Left lung (tissue), 14 donors: ENCODE data around the gene TRIP13. TPM values are rescaled to one million over a fixed set of nuclear protein-coding genes. Genes with fewer than 3 reads are reported as not detected.
"Not testable (repeated sequence)": the region's sequence is repeated elsewhere in the genome, so short reads cannot be mapped to it uniquely, and the experiment has no call there.

Experiments used
- ATAC-seq: fragments of 200-7000 bp; cut with Tn5 transposase; one replicate; pipeline ENCODE4 v1.9.1; 2020; ENCODE audit warnings: moderate library complexity
- DNase-seq, 4 donors: peaks; one replicate each; pipeline ENCODE4 v3.0.0-alpha.2; 2013 to 2020
- H3K27ac ChIP-seq, 2 donors: fragments of 200-600 bp; sonication (generic) in 1 of 2; one replicate each; pipeline versions ENCODE4 v1.5.0 to v1.8.0; 2020 to 2021
- H3K27me3 ChIP-seq, 2 donors: fragments of 200-600 bp; sonication (generic) in 1 of 2; one replicate each; pipeline versions ENCODE4 v1.5.0 to v1.8.0; 2020 to 2021
- H3K36me3 ChIP-seq, 2 donors: fragments of 200-600 bp; sonication (generic) in 1 of 2; one replicate each; pipeline versions ENCODE4 v1.5.0 to v1.8.0; 2020 to 2021
- H3K4me1 ChIP-seq, 2 donors: fragments of 200-600 bp; one replicate each; pipeline ENCODE4 v1.8.0; 2021
- H3K4me3 ChIP-seq, 2 donors: fragments of 200-600 bp; sonication (generic) in 1 of 2; one replicate each; pipeline versions ENCODE4 v1.5.0 to v1.8.0; 2020 to 2021; ENCODE audit warnings: mild to moderate bottlenecking in 1 of 2
- H3K9me3 ChIP-seq, 2 donors: fragments of 200-600 bp; sonication (generic) in 1 of 2; one replicate each; pipeline versions ENCODE4 v1.5.0 to v1.8.0; 2020 to 2021
- intact Hi-C, 2 donors: fragments of 100-400 bp; cut with DNase I; formaldehyde crosslinking; loops; one replicate each; pipeline versions ENCODE4 v1.11.2 to v1.14.2; 2022
- long read RNA-seq, 12 donors: library from polyadenylated mRNA in 2 of 12; unstranded in 2 of 12; transcript quantifications; one replicate each; pipeline ENCODE4 v2.0.0 and lab custom pipeline, GENCODE V29; 2019 to 2026
- polyA plus RNA-seq, 6 donors: library from polyadenylated mRNA; unstranded; fragments of 120-200 nt; gene quantifications; one replicate each; pipeline ENCODE4 v1.2.1, GENCODE V29; 2013; ENCODE audit not compliant: insufficient read length in 6 of 6
- total RNA-seq, 2 donors: library from RNA; stranded (reverse); fragmentation: NEBNext Ultra II Directional; extraction: Animal tissue kit (Norgen Biotek cat#: 25700); gene quantifications; one replicate each; pipeline ENCODE4 v1.2.1, GENCODE V29; 2021
- TF ChIP-seq, protein P1 (sequence below), 2 donors: fragments of 200-600 bp; sonication (generic) in 1 of 2; IDR thresholded peaks; one replicate each; pipeline versions ENCODE4 v1.5.0 to v1.8.0; 2021; ENCODE audit warnings: antibody characterized with exemption in 2 of 2
- donor health status: DM: no; HTN: yes; CAD: no.
- donor health status: DM: no; HTN: no; CAD: no.

The TRIP13 gene, protein sequence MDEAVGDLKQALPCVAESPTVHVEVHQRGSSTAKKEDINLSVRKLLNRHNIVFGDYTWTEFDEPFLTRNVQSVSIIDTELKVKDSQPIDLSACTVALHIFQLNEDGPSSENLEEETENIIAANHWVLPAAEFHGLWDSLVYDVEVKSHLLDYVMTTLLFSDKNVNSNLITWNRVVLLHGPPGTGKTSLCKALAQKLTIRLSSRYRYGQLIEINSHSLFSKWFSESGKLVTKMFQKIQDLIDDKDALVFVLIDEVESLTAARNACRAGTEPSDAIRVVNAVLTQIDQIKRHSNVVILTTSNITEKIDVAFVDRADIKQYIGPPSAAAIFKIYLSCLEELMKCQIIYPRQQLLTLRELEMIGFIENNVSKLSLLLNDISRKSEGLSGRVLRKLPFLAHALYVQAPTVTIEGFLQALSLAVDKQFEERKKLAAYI
- total RNA-seq, result 1 to 10 TPM; 4.3 to 4.5 TPM
- polyA plus RNA-seq, result 10 to 100 TPM in 5 of 6 donors, 1 to 10 TPM in 1; 9.4 to 17.4 (median 14.0) TPM
- long read RNA-seq, donor 1, partial matches to known transcripts, result 0 of 3 reads
- long read RNA-seq, donor 1, other reads (novel, unspliced or antisense), result 0 of 3 reads
- long read RNA-seq, donor 2, transcript TRIP13-201 (13 exons, 2,672 nt), result major isoform, 5 of 5 reads
- long read RNA-seq, donor 2, partial matches to known transcripts, result 0 of 5 reads
- long read RNA-seq, donor 2, other reads (novel, unspliced or antisense), result 0 of 5 reads
- long read RNA-seq, donor 3, transcript TRIP13-201 (13 exons, 2,672 nt), result major isoform, 5 of 50 reads
- long read RNA-seq, donor 3, partial matches to known transcripts, result 40 of 50 reads
- long read RNA-seq, donor 3, other reads (novel, unspliced or antisense), result 5 of 50 reads
- long read RNA-seq, donor 4, partial matches to known transcripts, result 1 of 3 reads
- long read RNA-seq, donor 4, other reads (novel, unspliced or antisense), result 0 of 3 reads
- long read RNA-seq, donor 5, partial matches to known transcripts, result 0 of 3 reads
- long read RNA-seq, donor 5, other reads (novel, unspliced or antisense), result 0 of 3 reads
- long read RNA-seq, donor 6, transcript TRIP13-201 (13 exons, 2,672 nt), result major isoform, 6 of 6 reads
- long read RNA-seq, donor 6, partial matches to known transcripts, result 0 of 6 reads
- long read RNA-seq, donor 6, other reads (novel, unspliced or antisense), result 0 of 6 reads
- long read RNA-seq, donor 7, transcript TRIP13-201 (13 exons, 2,672 nt), result major isoform, 5 of 5 reads
- long read RNA-seq, donor 7, partial matches to known transcripts, result 0 of 5 reads
- long read RNA-seq, donor 7, other reads (novel, unspliced or antisense), result 0 of 5 reads
- long read RNA-seq, donor 8, partial matches to known transcripts, result 0 of 1 reads
- long read RNA-seq, donor 8, other reads (novel, unspliced or antisense), result 0 of 1 reads
- long read RNA-seq, donor 9, result 0 reads
- long read RNA-seq, donor 10, partial matches to known transcripts, result 0 of 2 reads
- long read RNA-seq, donor 10, other reads (novel, unspliced or antisense), result 1 of 2 reads
- long read RNA-seq, donor 11, partial matches to known transcripts, result 0 of 1 reads
- long read RNA-seq, donor 11, other reads (novel, unspliced or antisense), result 0 of 1 reads
- long read RNA-seq, donor 12, partial matches to known transcripts, result 11 of 16 reads
- long read RNA-seq, donor 12, other reads (novel, unspliced or antisense), result 0 of 16 reads

DNA sequence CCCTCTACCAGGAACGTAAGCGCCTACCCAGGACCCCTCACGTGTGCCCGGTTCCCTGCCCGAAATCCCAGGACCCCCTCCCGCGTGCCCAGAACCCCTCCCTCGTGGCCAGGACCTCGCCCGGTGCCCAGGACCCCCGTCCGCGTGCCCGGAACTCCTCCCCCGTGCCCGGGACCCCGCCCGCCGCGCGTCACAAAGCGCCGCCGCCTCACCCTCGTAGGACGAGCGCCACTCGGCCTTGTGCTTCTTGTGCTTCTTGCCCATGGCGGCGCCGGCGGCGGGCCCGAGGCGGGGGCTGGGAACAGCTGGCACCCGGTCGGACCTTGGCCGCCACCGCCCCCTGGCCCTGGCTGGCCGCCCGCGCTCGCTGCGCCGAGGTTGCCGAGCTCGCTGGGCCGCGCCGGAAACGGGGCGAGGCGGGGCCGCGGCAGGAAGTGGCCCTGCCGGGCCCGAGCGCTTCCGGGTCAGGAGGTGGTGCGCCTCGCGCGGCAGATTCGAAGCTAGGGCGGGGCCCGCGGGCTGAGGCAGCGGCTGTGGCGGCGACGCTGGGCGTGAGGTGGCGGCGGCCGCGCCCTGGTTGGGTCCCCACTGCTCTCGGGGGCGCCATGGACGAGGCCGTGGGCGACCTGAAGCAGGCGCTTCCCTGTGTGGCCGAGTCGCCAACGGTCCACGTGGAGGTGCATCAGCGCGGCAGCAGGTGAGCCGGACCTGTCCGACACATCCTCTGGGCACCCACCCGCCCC is at the start of gene TRIP13, which contains the start of gene BRD9:
TSS of gene TRIP13 (plus strand) at position 491 of the 743 bp plus-strand sequence. CDS start at position 606, 115 bp downstream.
TSS of gene BRD9 (minus strand) at position 408 of the 743 bp plus-strand sequence. CDS start at position 264, 144 bp downstream.
- Histone ChIP-seq H3K27ac (peak within 1 kb of the TSS; percentile 79 to 86), H3K36me3 (peaks cover 0 to 38% of the 10 kb centered on the region in 2 donors), H3K9me3 (no peaks in the 10 kb centered on the region), H3K4me1 (peaks cover 5 to 30% of the 10 kb centered on the region in 2 donors), H3K4me3 (peak within 1 kb of the TSS; percentile 82 to 96), H3K27me3 (no peaks in the 10 kb centered on the region)
- ATAC-seq (peak; percentile 98), DNase-seq (peak; percentile 82 to 96 (median 86))
- intact Hi-C loops, result no loop called here
- TF ChIP-seq, protein P1, sequence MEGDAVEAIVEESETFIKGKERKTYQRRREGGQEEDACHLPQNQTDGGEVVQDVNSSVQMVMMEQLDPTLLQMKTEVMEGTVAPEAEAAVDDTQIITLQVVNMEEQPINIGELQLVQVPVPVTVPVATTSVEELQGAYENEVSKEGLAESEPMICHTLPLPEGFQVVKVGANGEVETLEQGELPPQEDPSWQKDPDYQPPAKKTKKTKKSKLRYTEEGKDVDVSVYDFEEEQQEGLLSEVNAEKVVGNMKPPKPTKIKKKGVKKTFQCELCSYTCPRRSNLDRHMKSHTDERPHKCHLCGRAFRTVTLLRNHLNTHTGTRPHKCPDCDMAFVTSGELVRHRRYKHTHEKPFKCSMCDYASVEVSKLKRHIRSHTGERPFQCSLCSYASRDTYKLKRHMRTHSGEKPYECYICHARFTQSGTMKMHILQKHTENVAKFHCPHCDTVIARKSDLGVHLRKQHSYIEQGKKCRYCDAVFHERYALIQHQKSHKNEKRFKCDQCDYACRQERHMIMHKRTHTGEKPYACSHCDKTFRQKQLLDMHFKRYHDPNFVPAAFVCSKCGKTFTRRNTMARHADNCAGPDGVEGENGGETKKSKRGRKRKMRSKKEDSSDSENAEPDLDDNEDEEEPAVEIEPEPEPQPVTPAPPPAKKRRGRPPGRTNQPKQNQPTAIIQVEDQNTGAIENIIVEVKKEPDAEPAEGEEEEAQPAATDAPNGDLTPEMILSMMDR (IDR thresholded peaks at IDR 0.05), result no peak

DNA sequence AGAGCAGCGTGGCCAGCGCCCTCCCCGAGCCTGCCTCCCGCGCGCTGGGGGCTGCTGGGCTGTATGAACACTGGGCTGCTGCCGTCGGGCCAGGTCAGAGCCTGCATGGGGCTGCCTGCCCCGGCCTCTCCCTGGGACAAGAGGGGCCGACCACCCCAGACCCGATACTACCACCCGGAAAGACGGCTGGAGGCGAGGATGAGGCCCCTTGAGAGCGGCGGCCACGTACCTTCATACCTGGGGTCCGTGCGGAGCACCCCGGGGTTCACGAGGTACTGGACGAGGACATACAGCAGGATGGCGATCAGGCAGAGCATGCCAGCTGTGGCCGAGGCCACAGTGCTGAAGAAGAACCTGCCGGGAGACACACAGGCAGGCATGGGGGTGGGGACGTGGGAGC is 49.3 kb upstream of the TRIP13 start:
- H3K4me1 ChIP-seq, H3K4me3 ChIP-seq, H3K27ac ChIP-seq, H3K36me3 ChIP-seq, H3K9me3 ChIP-seq, H3K27me3 ChIP-seq, intact Hi-C loops, ATAC-seq: not testable (repeated sequence)
- DNase-seq, result peak in 2 of 4 donors; percentile 19 to 67

DNA sequence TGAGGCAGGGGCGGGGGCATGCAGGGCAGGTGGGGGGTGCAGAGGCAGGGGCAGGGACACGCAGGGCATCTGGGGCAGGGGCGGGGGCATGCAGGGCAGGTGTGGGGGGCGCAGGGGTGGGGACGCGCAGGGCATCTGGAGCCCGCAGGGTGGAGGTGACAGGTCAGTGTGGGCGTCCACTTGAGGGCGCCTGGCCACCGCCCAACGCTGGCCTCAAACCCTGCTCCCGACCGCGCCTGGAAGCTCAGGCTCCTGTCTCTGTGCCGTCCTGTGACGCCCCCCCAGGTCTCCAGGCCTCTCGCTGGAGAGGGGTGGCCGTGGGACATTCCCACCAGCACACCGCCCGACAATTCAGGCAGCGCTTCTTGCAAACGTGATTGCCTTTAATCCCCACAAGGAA is 48.8 kb upstream of the TRIP13 start:
- H3K4me1 ChIP-seq, H3K27ac ChIP-seq, intact Hi-C loops, H3K27me3 ChIP-seq, H3K36me3 ChIP-seq, H3K4me3 ChIP-seq, ATAC-seq, H3K9me3 ChIP-seq: not testable (repeated sequence)
- peak in 2 of 4 donors; percentile 29 to 55 for DNase-seq

DNA sequence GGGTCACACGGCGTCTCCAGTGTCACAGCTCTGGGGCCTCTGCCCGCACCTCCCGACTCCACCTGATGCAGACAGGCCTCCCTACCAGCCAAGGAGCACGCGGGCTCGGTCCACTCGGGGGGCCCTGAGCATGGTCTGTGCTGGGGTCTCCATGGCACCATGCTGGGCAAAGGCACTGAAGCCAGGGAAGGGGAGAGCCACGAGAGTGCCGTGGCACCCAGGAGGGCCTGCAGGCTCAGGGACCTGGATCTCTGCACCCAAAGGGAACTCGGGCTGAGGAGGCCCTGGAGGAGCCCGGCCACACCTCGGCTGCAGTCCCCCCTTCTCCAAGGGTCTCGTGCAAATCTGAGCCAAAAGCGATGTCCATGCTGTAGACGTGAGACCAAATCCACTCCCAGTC is 48.3 kb upstream of the TRIP13 start:
- ATAC-seq, intact Hi-C loops, H3K27me3 ChIP-seq, H3K4me3 ChIP-seq, H3K4me1 ChIP-seq, H3K9me3 ChIP-seq, H3K27ac ChIP-seq, H3K36me3 ChIP-seq: not testable (repeated sequence)
- DNase-seq, result peak in 1 of 4 donors; percentile 74

DNA sequence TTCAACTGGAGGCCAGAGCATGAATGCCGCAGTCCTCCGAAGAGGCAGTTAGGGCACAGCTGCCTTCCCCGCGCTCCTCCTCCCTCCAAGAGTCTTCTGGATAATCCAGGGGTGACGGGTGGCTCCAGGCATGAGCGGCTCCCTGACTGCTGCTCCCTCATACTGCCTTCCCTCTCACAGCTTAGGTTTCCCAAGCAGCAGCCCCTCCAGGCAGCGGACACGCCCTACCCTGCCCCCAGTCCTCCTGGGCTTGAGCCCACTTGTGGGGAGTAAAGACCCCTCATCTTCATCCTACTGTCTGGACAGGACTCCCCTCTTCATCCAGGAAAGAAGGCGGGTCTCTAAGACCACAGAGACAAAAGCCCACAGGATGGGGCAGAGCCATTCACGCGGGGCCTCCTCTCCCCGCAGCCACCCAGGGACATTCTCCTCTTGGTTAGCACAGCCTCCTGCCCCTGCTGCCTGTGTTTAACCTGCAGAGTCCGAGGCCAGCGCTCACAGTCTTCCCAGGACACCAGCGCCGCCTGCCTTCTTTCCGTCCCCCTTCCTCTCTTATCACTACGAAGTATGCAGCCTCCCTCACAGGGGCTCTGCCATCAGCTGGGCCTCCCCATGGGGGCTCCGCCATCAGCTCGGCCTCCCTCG is 47.5 kb upstream of the TRIP13 start:
- DNase-seq, result peak in 2 of 4 donors; percentile 19 to 38
- ATAC-seq, H3K27ac ChIP-seq, H3K9me3 ChIP-seq, H3K4me1 ChIP-seq, intact Hi-C loops, H3K4me3 ChIP-seq, H3K27me3 ChIP-seq, H3K36me3 ChIP-seq: not testable (repeated sequence)

DNA sequence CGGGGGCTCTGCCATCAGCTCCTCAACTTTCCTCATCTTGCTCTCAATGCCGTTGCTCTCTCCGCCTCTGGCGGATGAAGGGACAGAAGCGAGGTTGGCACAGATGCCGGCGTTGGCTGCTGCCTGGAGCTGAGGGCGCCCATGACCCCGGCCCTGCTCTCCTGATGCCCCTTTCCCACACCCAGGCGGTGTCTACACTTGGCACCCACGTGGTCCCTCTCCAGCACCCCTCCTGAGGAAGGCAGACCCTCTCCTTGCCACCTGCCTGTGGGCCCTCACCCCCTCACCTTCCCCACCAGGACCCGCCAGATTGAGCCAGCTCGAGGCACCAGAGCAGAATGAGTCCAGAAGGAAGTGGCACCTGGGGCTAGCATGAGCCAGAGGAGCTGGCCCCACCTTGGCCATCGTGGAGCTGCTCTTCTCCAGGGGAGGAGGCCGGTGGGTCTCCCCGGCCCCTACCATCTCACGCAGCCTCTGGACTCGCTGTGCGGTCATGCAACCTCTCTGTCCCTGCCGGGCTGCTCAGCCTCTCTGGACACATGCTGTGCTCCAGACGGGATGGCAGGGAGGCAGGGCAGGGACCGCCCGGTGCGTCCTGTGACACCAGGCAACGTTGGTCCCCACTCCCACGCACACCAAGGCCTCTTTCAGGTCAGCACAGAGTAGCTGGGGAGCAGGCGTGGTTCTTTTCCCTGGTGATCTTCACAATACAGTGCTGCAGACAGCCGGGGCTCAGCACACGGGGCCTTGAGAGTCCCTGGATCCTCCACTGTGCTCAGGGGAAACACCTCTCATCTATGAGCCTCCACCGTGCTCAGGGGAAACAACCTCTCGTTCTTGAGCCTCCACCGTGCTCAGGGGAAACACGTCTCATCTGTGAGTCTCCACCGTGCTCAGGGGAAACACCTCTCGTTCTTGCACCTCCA is 46.7 kb upstream of the TRIP13 start:
- ATAC-seq, intact Hi-C loops: not testable (repeated sequence)
- peak in 1 of 4 donors; percentile 22 for DNase-seq

DNA sequence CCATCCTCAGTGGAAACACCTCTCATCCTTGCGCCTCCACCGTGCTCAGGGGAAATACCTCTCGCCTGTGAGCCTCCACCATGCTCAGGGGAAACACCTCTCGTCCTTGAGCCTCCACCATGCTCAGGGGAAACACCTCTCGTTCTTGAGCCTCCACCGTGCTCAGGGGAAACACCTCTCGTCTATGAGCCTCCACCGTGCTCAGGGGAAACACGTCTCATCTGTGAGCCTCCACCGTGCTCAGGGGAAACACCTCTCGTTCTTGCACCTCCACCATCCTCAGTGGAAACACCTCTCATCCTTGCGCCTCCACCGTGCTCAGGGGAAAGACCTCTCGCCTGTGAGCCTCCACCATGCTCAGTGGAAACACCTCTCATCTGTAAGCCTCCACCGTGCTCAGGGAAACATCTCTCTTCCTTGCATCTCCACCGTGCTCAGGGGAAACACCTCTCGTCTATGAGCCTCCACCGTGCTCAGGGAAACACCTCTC is 46.0 kb upstream of the TRIP13 start:
- H3K27ac ChIP-seq, ATAC-seq, H3K4me1 ChIP-seq, H3K9me3 ChIP-seq, intact Hi-C loops, H3K36me3 ChIP-seq, H3K4me3 ChIP-seq: not testable (repeated sequence)
- peaks cover 6 to 19% of the 10 kb centered on the region in 2 donors for H3K27me3 ChIP-seq
- DNase-seq, result peak in 1 of 4 donors; percentile 31

More for the DNA sequence above, 46.7 kb upstream of the TRIP13 start:
- H3K4me1 ChIP-seq, H3K36me3 ChIP-seq, H3K9me3 ChIP-seq, H3K4me3 ChIP-seq, H3K27ac ChIP-seq: not testable (repeated sequence)
- H3K27me3 ChIP-seq, result peaks cover 4 to 12% of the 10 kb centered on the region in 2 donors

DNA sequence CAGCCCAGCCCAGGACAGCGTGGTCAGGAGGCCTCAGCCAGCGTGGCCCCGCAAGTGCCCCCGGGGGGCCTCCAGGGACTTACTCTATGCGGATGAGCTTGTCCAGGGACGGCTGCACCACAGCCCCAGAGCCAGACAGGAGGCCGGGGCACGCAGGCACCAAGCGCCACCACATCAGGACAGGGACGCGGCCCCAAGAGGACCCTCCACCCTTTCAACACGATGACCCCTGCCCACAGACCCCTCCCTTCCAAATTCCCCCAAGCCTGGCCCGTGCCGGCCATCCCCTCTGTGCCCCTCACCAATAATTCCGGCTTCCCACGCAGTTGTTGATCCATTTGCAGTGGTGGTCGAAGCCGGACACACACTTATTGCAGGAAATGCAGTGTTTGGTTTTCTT is 45.5 kb upstream of the TRIP13 start:
- intact Hi-C loops, result not testable (repeated sequence)

DNA sequence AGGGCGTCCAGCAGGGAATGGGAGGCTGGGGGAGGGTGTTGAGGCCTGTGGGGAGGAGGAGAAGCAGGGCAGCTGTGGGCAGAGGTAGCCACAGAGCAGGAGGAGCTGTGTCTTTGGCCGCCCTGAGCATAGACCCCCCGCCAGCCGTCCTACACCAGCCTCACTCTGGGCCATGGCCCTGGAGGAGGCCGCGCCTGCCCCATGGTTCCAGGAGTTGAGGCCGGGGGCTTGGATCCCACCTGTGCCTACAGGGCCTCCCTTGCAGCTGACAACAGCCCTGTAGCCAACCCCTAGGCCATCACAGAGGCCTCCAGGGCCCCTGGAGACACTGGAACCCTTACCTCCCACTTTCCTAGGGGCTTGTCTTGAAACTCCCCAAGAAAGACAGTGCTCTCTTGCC is 44.9 kb upstream of the TRIP13 start:
- peak in 1 of 4 donors; percentile 23 for DNase-seq
- H3K36me3 ChIP-seq, H3K27ac ChIP-seq, H3K4me3 ChIP-seq, H3K4me1 ChIP-seq, ATAC-seq, intact Hi-C loops, H3K9me3 ChIP-seq: not testable (repeated sequence)
- H3K27me3 ChIP-seq, result peaks cover 6 to 25% of the 10 kb centered on the region in 2 donors

More for the DNA sequence above, 45.5 kb upstream of the TRIP13 start:
- H3K27ac ChIP-seq, H3K36me3 ChIP-seq, ATAC-seq, H3K9me3 ChIP-seq, H3K4me3 ChIP-seq, H3K4me1 ChIP-seq: not testable (repeated sequence)
- peaks cover 6 to 23% of the 10 kb centered on the region in 2 donors for H3K27me3 ChIP-seq
- peak in 2 of 4 donors; percentile 15 for DNase-seq
